GM12878 (cell line): ENCODE data around the gene WTAP. TPM values are rescaled to one million over a fixed set of nuclear protein-coding genes. Genes with fewer than 3 reads are reported as not detected.

Experiments used
- CBX3 ChIP-seq: fragments of 200-600 bp; sonication (generic); IDR thresholded peaks from 2 replicates; pipeline ENCODE4 v1.6.1; 2016; ENCODE audit warnings: low read depth, borderline replicate concordance
- CTCF ChIP-seq, 3 experiments: IDR thresholded peaks in 2 of 3; conservative IDR thresholded peaks in 1 of 3; 2 replicates each; pipeline ENCODE4 v1.5.1; 2011; ENCODE audit warnings: low read depth in 3 of 3, low read length in 3 of 3, mild to moderate bottlenecking in 3 of 3, control low read depth in 2 of 3, moderate library complexity in 2 of 3, inconsistent platforms in 1 of 3, mixed read lengths in 1 of 3; ENCODE audit not compliant: control insufficient read depth in 2 of 3, insufficient read depth in 1 of 3; ENCODE audit errors: extremely low read depth in 1 of 3
- EZH2 ChIP-seq: IDR thresholded peaks from 2 replicates; pipeline ENCODE4 v1.6.1; 2012; ENCODE audit warnings: low read depth, mild to moderate bottlenecking, control low read depth, inconsistent platforms, low read length, borderline replicate concordance; ENCODE audit not compliant: control insufficient read depth
- IRF4 ChIP-seq: IDR thresholded peaks from 2 replicates; pipeline ENCODE4 v1.6.1; 2011; ENCODE audit warnings: low read depth, low read length
- KLF5 ChIP-seq: fragments of 450-650 bp; IDR thresholded peaks from 2 replicates; pipeline ENCODE4 v1.6.1; 2014; ENCODE audit warnings: mild to moderate bottlenecking; ENCODE audit not compliant: partially characterized antibody
- NR2C1 ChIP-seq: fragments of 450-650 bp; IDR thresholded peaks from 2 replicates; pipeline ENCODE4 v1.6.1; 2017; ENCODE audit warnings: antibody characterized with exemption, mild to moderate bottlenecking, moderate library complexity
- POLR2AphosphoS5 ChIP-seq: IDR thresholded peaks from 2 replicates; pipeline ENCODE4 v1.6.1; 2011; ENCODE audit warnings: mild to moderate bottlenecking, low read length, inconsistent platforms
- RAD21 ChIP-seq: IDR thresholded peaks from 2 replicates; pipeline ENCODE4 v1.6.1; 2011; ENCODE audit warnings: mild to moderate bottlenecking, low read depth, low read length, moderate library complexity; ENCODE audit not compliant: insufficient read depth
- RB1 ChIP-seq: fragments of 450-650 bp; formaldehyde crosslinking; IDR thresholded peaks from 2 replicates; pipeline ENCODE4 v1.6.1; 2017; ENCODE audit warnings: mild to moderate bottlenecking, borderline replicate concordance
- RBBP5 ChIP-seq: fragments of 200-600 bp; sonication (generic); conservative IDR thresholded peaks from 2 replicates; pipeline ENCODE4 v1.6.1; 2016
- RUNX3 ChIP-seq: IDR thresholded peaks from 2 replicates; pipeline ENCODE4 v1.6.1; 2012; ENCODE audit warnings: low read length, inconsistent platforms
- SKIL ChIP-seq: fragments of 450-650 bp; IDR thresholded peaks from 2 replicates; pipeline ENCODE4 v1.6.1; 2017; ENCODE audit warnings: mild to moderate bottlenecking, low read depth, inconsistent platforms; ENCODE audit not compliant: poor library complexity, severe bottlenecking
- SMC3 ChIP-seq: IDR thresholded peaks from 2 replicates; pipeline ENCODE4 v1.6.1; 2011; ENCODE audit warnings: low read length, improper control_type of control experiment, borderline replicate concordance
- SREBF1 ChIP-seq: IDR thresholded peaks from 2 replicates; pipeline ENCODE4 v1.6.1; 2012; ENCODE audit warnings: mild to moderate bottlenecking, low read length
- TCF7 ChIP-seq: IDR thresholded peaks from 2 replicates; pipeline ENCODE4 v1.6.1; 2014; ENCODE audit warnings: antibody characterized with exemption, borderline replicate concordance
- ZNF592 ChIP-seq: fragments of 450-650 bp; IDR thresholded peaks from 2 replicates; pipeline ENCODE4 v1.6.1; 2017; ENCODE audit warnings: mild to moderate bottlenecking, moderate library complexity
- polyA plus RNA-seq, 11 experiments: library from polyadenylated mRNA; depleted of rRNA in 4 of 11; unstranded in 6 of 11; stranded (reverse) in 5 of 11; fragments of >200 nt; fragmentation: Nextera tagmentation in 4 of 11; fragmentation: Illumina TruSeq in 1 of 11; extraction: Ambion mirVana in 4 of 11; extraction: Trizol in 1 of 11; gene quantifications; 1 replicate in 1 of 11; 2 replicates in 10 of 11; pipeline versions ENCODE4 v1.2.1 to v1.2.3, GENCODE V29; 2011 to 2016; ENCODE audit warnings: inconsistent platforms in 2 of 11, missing spikeins in 2 of 11, low read depth in 1 of 11
- total RNA-seq, 4 experiments: library from RNA; depleted of rRNA in 3 of 4; stranded (reverse); fragments of >200 nt in 3 of 4; fragmentation: Illumina TruSeq in 1 of 4; extraction: Trizol in 1 of 4; gene quantifications; 2 replicates each; pipeline versions ENCODE4 v1.2.1 to v1.2.3, GENCODE V29; 2013 to 2021
- TF ChIP-seq, protein P1 (sequence below): fragments of 450-650 bp; IDR thresholded peaks from 2 replicates; pipeline ENCODE4 v1.6.1; 2017; ENCODE audit warnings: borderline replicate concordance
- TF ChIP-seq, protein P2 (sequence below): fragments of 450-650 bp; IDR thresholded peaks from 2 replicates; pipeline ENCODE4 v1.6.1; 2017; ENCODE audit warnings: low read depth, mild to moderate bottlenecking, moderate library complexity

WTAP gene
- total and polyA plus RNA-seq, 10 of the 15 experiments (the other 5 are each of a cell fraction or from before 2014, with no cell fraction given): 38.7 to 132 (median 83.1) TPM

GRCh38 chr6:159691133-159691962 lies 36.0 kb upstream of the WTAP start (continued):
- TF ChIP-seq ZNF592 (peak; percentile 70), CBX3 (no peak), KLF5 (no peak), IRF4 (no peak), RAD21 (peak; percentile 83), CTCF (IDR thresholded peaks at IDR 0.05 in 2 of 3, conservative IDR thresholded peaks at IDR 0.05 in 1 of 3; ENCODE audit: control insufficient read depth in 2 of 3, extremely low read depth in 1 of 3, insufficient read depth in 1 of 3, low read depth in 3 of 3, low read length in 3 of 3) (peak; percentile 69 to 82 (median 78)), SREBF1 (no peak), RUNX3 (peak; percentile 12; the same call in 1 of the 2 replicates), RB1 (0 out of 2 replicates have a peak, but pooled peaks have one; percentile 25), TCF7 (no peak), RBBP5 (no peak), SKIL (peak; percentile 33), POLR2AphosphoS5 (no peak), EZH2 (0 out of 2 replicates have a peak, but pooled peaks have one; percentile 28), SMC3 (peak; percentile 57; the same call in 1 of the 2 replicates), NR2C1 (peak; percentile 58)
- TF ChIP-seq, protein P1, sequence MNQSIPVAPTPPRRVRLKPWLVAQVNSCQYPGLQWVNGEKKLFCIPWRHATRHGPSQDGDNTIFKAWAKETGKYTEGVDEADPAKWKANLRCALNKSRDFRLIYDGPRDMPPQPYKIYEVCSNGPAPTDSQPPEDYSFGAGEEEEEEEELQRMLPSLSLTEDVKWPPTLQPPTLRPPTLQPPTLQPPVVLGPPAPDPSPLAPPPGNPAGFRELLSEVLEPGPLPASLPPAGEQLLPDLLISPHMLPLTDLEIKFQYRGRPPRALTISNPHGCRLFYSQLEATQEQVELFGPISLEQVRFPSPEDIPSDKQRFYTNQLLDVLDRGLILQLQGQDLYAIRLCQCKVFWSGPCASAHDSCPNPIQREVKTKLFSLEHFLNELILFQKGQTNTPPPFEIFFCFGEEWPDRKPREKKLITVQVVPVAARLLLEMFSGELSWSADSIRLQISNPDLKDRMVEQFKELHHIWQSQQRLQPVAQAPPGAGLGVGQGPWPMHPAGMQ: no peak
- TF ChIP-seq, protein P2, sequence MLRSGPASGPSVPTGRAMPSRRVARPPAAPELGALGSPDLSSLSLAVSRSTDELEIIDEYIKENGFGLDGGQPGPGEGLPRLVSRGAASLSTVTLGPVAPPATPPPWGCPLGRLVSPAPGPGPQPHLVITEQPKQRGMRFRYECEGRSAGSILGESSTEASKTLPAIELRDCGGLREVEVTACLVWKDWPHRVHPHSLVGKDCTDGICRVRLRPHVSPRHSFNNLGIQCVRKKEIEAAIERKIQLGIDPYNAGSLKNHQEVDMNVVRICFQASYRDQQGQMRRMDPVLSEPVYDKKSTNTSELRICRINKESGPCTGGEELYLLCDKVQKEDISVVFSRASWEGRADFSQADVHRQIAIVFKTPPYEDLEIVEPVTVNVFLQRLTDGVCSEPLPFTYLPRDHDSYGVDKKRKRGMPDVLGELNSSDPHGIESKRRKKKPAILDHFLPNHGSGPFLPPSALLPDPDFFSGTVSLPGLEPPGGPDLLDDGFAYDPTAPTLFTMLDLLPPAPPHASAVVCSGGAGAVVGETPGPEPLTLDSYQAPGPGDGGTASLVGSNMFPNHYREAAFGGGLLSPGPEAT: peak; percentile 71; the same call in 1 of the 2 replicates
